ENCODE measurements around the gene ZZZ3. TPM values are rescaled to one million over a fixed set of nuclear protein-coding genes. Genes with fewer than 3 reads are reported as not detected.
A peak's percentile ranks its signal among the peaks of the same experiment; 100 is the strongest.
"Not testable (repeated sequence)": the region's sequence is repeated elsewhere in the genome, so short reads cannot be mapped to it uniquely, and the experiment has no call there.

ZZZ3 gene
- total RNA-seq, 2 donors from 2014 or later, result 44.4 to 47.8 TPM

DNA sequence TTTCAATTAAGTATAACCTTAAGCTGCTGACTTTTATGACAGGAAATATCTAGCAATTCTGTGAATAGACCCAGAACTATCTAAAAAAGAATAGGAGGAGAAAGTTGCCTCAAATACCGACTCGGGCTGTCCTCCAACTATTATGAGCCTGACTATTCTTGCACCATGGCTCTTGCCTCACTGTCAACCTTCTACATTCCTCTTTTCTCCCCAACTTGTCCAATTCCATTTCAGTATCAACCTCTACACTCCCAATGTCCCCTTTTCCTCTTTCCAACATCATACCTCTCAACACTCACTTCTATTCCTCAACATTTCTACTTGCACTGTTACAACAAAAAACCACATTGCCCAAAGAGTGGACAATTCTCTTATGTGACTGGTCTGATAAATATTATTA is 2.3 kb downstream of the ZZZ3 start:
- no peak for ATAC-seq (replicated peaks)
- Mint-ChIP-seq H3K9me3 (no peaks in the 10 kb centered on the region), H3K27me3 (no peaks in the 10 kb centered on the region), H3K27ac (no peak overlapping the region), H3K4me1 (peaks cover 29% of the 10 kb centered on the region), H3K36me3 (ENCODE audit: low read depth) (peaks cover 45% of the 10 kb centered on the region), H3K4me3 (peak overlapping the region; percentile 39)

DNA sequence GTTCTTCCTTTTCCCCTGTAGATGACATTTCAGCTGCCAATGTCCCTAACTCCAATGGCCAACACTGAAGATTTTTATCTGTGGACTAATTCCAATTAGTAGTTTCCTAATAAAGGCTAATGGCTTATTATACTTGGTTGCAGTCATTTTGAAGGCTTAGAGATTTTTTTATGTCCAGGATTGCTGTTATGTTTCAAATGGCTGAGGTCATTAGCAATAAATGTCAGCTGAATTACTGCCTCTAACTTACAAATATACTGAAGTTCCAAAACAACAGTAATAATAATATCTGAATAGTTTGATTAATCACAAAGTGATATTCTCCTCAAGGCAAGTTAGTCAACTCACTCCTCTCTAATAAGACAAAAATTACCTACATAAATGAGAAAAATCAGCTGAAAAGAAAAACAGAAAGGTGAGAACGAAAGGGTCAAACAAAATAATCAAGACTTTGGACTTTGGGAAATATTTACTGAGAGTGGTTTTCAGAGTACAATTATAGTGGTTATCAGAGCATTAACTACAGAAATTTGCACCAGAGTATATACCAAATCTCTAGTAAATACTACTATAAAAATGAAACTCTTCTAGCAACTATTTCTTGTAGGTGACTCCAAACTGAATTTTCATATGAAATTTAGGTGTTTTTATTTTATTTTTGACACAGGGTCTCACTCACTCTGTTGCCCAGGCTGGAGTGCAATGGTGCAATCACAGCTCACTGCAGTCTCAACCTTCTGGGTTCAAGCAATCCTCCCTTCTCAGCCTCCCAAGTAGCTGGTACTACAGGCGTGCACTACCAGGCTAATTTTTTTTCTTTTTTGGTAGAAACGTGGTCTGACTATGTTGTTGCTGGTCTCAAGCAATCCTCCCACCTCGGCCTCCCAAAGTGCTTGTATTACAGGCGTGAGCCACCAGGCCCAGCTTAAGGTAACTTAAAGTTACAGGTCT is 3.5 kb downstream of the ZZZ3 start:
- no peak for ATAC-seq (replicated peaks)
- Mint-ChIP-seq H3K36me3 (ENCODE audit: low read depth) (peaks cover 52% of the 10 kb centered on the region), H3K4me3 (no peak overlapping the region), H3K27ac (no peak overlapping the region), H3K9me3 (no peaks in the 10 kb centered on the region), H3K27me3 (no peaks in the 10 kb centered on the region), H3K4me1 (peaks cover 29% of the 10 kb centered on the region)

DNA sequence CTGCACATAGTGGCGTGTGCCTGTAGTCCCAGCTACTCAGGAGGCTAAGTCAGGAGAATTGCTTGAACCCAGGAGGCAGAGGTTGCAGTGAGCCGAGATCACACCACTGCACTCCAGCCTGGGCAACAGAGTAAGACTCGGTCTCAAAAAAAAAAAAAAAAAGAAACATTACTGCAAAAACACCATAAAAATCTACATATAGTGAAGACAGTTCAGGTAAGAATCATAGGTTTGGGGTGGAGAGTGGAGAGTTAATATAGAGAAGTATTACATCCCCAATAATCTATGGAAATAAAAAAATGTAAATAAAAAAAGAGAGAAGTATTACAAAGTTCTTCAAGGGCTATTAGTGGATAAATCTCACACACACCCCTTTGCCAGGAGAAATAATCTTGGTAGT is 7.7 kb downstream of the ZZZ3 start:
- H3K4me3 Mint-ChIP-seq; H3K9me3 Mint-ChIP-seq; ATAC-seq (replicated peaks); H3K27ac Mint-ChIP-seq; H3K27me3 Mint-ChIP-seq: not testable (repeated sequence)
- peaks cover 40% of the 10 kb centered on the region for H3K4me1 Mint-ChIP-seq
- peaks cover 27% of the 10 kb centered on the region for H3K36me3 Mint-ChIP-seq (ENCODE audit: low read depth)

DNA sequence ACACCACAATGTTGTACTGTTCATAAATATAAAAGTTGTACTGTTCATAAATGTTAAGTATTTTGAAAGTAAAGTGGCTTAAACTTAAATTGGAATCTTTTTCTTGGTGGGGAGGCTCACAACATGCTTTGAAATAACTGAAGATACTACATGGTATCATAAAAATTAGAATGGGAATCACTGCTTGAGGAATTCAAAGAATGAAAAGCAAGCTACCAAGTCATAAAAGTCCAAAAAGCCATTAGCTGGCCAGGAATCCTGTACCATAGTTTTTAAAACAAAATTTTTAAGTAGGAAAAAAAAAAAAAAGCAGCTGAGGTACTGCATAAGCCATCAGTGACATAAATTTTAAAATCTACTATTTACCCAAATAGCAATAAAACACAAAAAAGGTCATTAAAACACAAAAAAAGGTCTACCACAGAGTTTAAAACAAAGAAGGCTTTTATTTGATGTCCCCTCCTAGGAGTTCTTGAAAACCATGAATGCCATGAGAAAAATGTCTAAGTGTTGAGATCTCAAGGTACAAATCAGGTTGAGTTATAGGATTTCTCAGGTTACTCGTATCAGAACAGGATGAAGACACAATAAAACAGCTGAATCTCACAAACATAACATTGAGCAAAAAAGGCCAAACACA is 8.6 kb downstream of the ZZZ3 start:
- Mint-ChIP-seq H3K36me3 (ENCODE audit: low read depth) (peaks cover 27% of the 10 kb centered on the region), H3K27me3 (no peaks in the 10 kb centered on the region), H3K4me1 (peaks cover 45% of the 10 kb centered on the region), H3K9me3 (no peaks in the 10 kb centered on the region), H3K27ac (no peak overlapping the region), H3K4me3 (no peak overlapping the region)
- no peak for ATAC-seq (replicated peaks)

DNA sequence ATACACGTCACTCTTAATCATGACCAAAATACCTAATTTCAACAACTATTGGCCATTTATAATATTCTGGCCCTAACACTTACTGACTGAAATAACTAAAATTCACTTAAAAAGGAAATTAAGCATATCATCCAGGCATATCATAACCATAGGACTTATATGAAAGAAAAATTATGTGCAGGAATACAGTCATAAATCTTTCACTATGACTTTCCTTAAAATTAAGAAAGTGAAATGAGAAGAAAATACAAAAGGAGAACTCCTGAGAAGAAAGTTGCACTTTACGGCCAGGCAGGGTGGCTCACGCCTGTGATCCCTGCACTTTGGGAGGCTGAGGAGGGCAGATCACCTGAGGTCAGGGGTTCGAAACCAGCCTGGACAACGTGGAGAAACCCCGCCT is 9.4 kb downstream of the ZZZ3 start:
- H3K36me3 Mint-ChIP-seq (ENCODE audit: low read depth), result peaks cover 23% of the 10 kb centered on the region
- peaks cover 37% of the 10 kb centered on the region for H3K4me1 Mint-ChIP-seq
- ATAC-seq (replicated peaks), result no peak
- H3K4me3 Mint-ChIP-seq, result peak overlapping the region; percentile 34
- no peaks in the 10 kb centered on the region for H3K27me3 Mint-ChIP-seq
- no peaks in the 10 kb centered on the region for H3K9me3 Mint-ChIP-seq
- H3K27ac Mint-ChIP-seq, result peak overlapping the region; percentile 15

DNA sequence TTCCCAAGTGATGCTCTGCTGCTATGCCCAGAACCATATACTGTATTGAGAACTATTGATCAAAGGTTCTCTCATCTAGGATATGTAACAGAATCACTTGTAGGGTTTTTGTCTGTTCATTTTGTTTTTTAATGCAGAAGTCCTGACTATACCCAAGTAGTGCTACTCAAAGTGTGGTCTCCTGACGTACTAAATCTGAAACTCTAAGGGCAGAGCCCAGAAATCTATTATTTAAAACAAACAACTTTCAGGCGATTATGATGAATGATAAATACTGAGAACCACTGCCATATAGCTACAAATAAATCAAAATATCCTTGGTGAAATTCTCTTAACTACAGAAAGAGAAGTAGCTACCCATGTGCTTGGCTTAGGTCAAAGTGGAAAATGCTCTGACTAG is 10.1 kb downstream of the ZZZ3 start:
- peaks cover 23% of the 10 kb centered on the region for H3K36me3 Mint-ChIP-seq (ENCODE audit: low read depth)
- H3K27ac Mint-ChIP-seq, result peak overlapping the region; percentile 15
- H3K27me3 Mint-ChIP-seq, result no peaks in the 10 kb centered on the region
- peaks cover 36% of the 10 kb centered on the region for H3K4me1 Mint-ChIP-seq
- peak; percentile 62 for ATAC-seq (replicated peaks)
- H3K9me3 Mint-ChIP-seq, result no peaks in the 10 kb centered on the region
- H3K4me3 Mint-ChIP-seq, result peak overlapping the region; percentile 34

DNA sequence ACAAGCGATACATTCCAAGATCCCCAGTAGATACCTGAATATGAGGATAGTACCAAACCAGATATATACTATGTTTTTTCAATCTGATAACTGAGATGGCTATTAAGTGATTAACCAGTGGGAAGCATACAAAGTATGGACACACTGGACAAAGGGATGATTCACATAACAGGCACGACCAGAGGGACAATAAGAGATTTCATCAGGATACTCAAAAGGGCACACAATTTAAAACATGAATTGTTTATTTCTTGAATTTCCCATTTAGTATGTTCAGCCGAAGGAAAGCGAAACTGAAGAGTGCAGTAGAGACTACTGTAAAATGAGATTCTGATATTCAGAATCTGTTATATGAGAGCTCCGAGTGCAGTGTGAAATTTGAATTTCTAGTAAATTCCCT is 10.6 kb downstream of the ZZZ3 start:
- H3K4me1 Mint-ChIP-seq, result peaks cover 39% of the 10 kb centered on the region
- H3K27ac Mint-ChIP-seq, result peak overlapping the region; percentile 15
- peak overlapping the region; percentile 34 for H3K4me3 Mint-ChIP-seq
- no peak for ATAC-seq (replicated peaks)
- no peaks in the 10 kb centered on the region for H3K9me3 Mint-ChIP-seq
- no peaks in the 10 kb centered on the region for H3K27me3 Mint-ChIP-seq
- H3K36me3 Mint-ChIP-seq (ENCODE audit: low read depth), result peaks cover 23% of the 10 kb centered on the region

DNA sequence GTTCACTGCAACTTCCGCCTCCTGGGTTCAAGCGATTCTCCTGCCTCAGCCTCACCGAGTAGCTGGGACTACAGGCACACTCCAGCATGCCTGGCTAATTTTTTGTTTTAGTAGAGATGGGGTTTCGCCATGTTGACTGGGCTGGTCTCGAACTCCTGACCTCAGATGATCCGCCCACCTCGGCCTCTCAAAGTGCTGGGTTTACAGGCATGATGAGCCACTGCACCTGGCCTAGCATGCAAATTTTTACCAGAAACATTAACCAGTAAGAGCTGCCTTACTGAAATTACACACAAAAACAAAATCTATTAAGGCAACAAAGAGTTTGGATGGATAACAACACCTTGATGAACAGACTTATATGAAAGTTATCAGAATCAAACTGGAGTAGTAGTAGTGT is 12.1 kb downstream of the ZZZ3 start:
- H3K27me3 Mint-ChIP-seq, result no peaks in the 10 kb centered on the region
- ATAC-seq (replicated peaks), result no peak
- H3K27ac Mint-ChIP-seq, result no peak overlapping the region
- H3K9me3 Mint-ChIP-seq, result no peaks in the 10 kb centered on the region
- H3K4me3 Mint-ChIP-seq, result no peak overlapping the region
- peaks cover 44% of the 10 kb centered on the region for H3K4me1 Mint-ChIP-seq
- peaks cover 12% of the 10 kb centered on the region for H3K36me3 Mint-ChIP-seq (ENCODE audit: low read depth)

DNA sequence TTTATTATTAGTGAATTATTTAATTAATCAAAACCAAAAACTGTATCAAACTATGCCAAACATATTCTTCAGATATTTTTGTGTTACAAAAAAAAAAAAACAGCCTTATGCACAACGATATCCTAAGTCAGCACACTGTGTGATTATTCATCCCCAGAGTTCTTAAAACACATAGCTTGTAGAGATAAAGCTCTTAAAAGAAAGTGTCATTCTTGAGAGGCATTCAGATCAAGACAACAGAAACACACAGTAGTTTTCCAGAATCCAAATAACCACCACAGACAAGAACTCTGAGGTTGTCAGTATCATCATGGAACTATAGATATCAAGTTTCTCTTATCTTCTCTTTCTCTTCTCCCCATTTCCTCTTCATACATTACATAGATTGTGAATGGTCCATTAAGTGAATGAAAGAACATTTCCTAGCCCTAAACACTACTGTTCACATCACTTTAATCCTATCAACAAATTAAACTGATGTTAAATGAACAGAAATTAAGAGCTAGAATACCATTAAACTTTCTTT is 13.5 kb downstream of the ZZZ3 start:
- no peaks in the 10 kb centered on the region for H3K27me3 Mint-ChIP-seq
- peaks cover 48% of the 10 kb centered on the region for H3K4me1 Mint-ChIP-seq
- H3K4me3 Mint-ChIP-seq, result peak overlapping the region; percentile 15
- peak; percentile 76 for ATAC-seq (replicated peaks)
- peak overlapping the region; percentile 51 for H3K27ac Mint-ChIP-seq
- H3K36me3 Mint-ChIP-seq (ENCODE audit: low read depth), result peaks cover 2% of the 10 kb centered on the region
- H3K9me3 Mint-ChIP-seq, result no peaks in the 10 kb centered on the region

DNA sequence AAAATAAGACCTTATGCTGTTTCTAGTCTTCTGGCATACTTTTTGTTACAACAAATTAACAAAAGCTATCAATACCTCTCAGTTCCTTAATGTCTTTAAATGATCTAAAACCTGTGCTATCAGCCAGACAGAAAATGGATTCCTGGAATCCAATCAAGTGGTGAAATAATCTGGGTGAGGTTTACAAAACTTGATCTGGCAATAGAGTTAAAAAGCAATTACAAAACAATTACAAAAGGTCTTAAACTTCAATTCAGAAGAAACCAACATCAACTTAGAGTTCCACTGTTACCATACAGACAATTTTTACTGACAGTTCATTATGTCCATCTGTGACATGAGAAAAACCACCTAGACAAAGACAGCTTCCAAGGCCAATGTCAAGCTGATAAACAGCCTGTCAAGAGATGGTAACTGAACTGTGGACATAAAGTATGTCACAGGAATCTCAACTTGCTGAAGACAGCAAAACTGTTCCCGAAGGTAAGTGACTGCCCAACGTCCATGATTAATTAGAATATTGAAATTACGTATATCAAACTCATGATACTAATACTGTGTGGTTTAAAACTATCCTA is 17.4 kb downstream of the ZZZ3 start:
- Mint-ChIP-seq H3K27ac (no peak overlapping the region), H3K9me3 (no peaks in the 10 kb centered on the region), H3K4me1 (peaks cover 35% of the 10 kb centered on the region), H3K27me3 (no peaks in the 10 kb centered on the region), H3K36me3 (ENCODE audit: low read depth) (no peaks in the 10 kb centered on the region), H3K4me3 (no peak overlapping the region)
- ATAC-seq (replicated peaks), result no peak

DNA sequence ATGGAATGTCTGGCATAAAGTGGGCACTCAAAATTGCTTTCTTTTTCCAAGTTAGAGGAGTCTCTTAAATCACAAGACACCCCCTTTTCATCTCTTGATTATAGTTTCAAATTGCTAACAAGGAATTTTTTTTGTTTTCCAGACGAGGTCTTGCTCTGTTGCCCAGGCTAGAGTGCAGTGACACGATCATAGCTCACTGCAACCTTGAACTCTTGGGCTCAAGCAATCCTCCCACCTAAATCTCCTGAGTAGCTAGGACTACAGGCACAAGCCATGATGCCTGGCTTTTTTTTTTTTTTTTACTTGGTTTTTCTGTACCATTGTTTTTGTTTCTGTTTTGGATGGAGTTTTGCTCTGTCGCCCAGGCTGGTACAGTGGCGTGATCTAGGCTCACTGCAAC is 20.8 kb downstream of the ZZZ3 start:
- H3K36me3 Mint-ChIP-seq (ENCODE audit: low read depth), result no peaks in the 10 kb centered on the region
- ATAC-seq (replicated peaks), result no peak
- peaks cover 29% of the 10 kb centered on the region for H3K4me1 Mint-ChIP-seq
- no peaks in the 10 kb centered on the region for H3K9me3 Mint-ChIP-seq
- H3K27ac Mint-ChIP-seq, result no peak overlapping the region
- H3K4me3 Mint-ChIP-seq, result no peak overlapping the region
- no peaks in the 10 kb centered on the region for H3K27me3 Mint-ChIP-seq

DNA sequence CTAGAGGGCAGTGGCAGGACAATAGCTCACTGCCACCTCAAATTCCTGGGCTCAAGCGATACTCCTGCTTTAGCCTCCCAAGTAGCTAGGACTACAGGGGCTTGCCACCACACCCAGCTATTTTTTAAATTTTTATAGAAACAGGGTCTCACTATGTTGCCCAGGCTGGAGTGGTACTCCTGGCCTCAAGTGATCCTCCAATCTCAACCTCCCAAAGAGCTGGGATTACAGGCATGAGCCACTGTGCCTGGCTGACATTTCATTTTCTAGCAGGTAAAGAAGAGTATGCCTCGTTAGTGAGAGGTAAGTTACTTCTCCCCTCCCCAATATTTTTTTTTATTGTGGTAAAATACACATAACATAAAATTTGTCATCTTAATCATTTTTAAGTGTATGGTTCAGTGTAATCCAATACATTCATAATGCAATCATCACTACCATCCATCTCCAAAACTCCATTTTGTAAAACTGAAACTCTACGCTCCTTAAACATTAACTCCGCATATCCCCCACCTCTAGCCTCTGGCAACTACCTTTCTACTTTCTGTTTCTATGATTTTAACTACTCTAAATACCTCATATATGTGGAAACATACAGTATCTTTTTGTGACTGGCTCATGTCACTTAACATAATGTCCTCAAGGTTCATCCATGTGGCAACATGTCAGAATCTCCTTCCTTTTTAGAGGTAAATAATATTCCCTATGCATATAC is 22.4 kb downstream of the ZZZ3 start:
- H3K4me3 Mint-ChIP-seq, result no peak overlapping the region
- H3K36me3 Mint-ChIP-seq (ENCODE audit: low read depth), result peaks cover 5% of the 10 kb centered on the region
- H3K4me1 Mint-ChIP-seq, result peaks cover 34% of the 10 kb centered on the region
- no peaks in the 10 kb centered on the region for H3K27me3 Mint-ChIP-seq
- H3K9me3 Mint-ChIP-seq, result no peaks in the 10 kb centered on the region
- peak overlapping the region; percentile 6 for H3K27ac Mint-ChIP-seq
- no peak for ATAC-seq (replicated peaks)

DNA sequence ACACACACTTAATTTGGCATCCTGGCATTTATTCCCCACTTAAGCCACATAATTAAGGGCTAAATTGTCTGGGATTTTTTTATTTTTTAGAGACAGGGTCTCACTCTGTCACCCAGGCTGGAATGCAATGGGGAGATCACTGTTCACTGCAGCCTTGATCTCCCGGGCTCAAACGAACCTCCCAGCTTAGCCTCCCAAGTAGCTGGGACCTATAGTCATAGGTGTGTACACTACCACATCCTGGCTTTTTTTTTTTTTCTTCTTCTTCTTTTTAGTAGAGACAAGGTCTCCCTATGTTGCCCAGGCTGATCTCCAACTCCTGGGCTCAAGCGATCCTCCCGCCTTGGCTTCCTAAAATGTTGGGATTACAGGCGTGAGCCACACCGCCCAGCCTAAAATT is 24.2 kb downstream of the ZZZ3 start:
- Mint-ChIP-seq H3K4me1 (peaks cover 31% of the 10 kb centered on the region), H3K27me3 (no peaks in the 10 kb centered on the region), H3K36me3 (ENCODE audit: low read depth) (peaks cover 11% of the 10 kb centered on the region), H3K4me3 (no peak overlapping the region), H3K9me3 (no peaks in the 10 kb centered on the region), H3K27ac (no peak overlapping the region)
- ATAC-seq (replicated peaks), result no peak

DNA sequence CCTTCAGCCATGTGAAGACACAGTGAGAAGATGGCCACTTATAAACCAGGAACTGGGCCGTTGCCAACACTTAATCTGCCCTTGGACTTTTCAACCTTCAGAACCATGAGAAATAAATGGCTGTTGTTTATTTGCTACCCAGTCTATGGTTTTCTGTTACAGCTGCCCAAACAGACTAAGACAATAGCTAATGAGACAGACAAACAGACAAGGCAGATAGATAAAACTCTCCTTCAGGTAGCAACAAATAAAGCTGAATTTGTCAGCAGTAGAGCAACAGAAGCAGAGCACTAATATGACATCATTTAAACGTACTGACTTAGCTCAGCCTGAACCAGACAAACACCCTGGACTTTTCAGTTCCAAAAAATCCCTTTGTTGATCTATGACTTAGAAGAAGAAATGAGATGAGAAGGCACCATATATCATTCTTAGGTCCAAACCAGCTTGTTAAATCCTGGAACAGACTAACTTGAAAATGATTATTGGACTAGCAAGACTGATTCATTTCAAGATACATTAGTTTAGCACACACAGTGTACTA is 27.0 kb downstream of the ZZZ3 start:
- Mint-ChIP-seq H3K9me3 (no peaks in the 10 kb centered on the region), H3K4me1 (peaks cover 26% of the 10 kb centered on the region), H3K27me3 (no peaks in the 10 kb centered on the region), H3K27ac (peak overlapping the region; percentile 75), H3K36me3 (ENCODE audit: low read depth) (peaks cover 38% of the 10 kb centered on the region), H3K4me3 (no peak overlapping the region)
- peak; percentile 84 for ATAC-seq (replicated peaks)

Measured in activated T-helper 17 cell treated with anti-CD3 and anti-CD28 coated beads, Interleukin-2, amount 50 U/mL, for 72 hours (primary cell).